Measurements from ENCODE around the gene DAZL. TPM values are rescaled to one million over a fixed set of nuclear protein-coding genes. Genes with fewer than 3 reads are reported as not detected.

DAZL gene
- total RNA-seq, 1 donor from 2014 or later: not detected

- no peak for DNase-seq (ENCODE audit: low read depth, low spot score)
Observed at GRCh38 chr3:16545413-16546185, 59.6 kb downstream of the DAZL start.

DNA sequence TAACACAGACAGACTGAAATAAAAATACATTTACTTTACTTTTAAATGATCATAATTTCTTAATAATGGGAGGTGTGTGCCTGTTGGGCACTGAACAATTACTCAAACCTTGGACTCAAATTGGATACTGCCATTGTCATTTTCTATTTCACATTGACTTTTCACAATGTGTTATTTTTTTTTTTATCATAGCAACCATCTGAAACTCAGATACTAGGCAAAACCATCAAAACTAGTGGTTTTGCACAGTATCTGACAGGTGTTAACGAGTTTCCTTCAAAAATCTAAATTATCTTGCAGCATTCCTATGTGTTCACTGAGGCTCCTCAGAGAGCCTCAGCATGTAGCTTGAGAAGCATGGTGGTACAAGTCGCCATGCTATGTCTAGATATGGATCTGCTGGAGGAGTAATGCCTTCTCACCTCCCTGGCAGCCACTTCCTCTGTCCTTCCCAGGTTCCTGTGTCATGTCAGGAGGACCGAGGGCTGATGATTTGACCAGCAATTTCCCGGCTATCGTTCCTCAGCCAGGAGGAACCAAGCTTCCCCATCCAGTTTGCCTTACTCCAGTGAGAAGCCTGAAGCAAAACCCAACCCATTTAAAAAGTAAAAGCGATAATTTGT lies 61.9 kb downstream of the DAZL start:
- DNase-seq (ENCODE audit: low read depth, low spot score): no peak

DNA sequence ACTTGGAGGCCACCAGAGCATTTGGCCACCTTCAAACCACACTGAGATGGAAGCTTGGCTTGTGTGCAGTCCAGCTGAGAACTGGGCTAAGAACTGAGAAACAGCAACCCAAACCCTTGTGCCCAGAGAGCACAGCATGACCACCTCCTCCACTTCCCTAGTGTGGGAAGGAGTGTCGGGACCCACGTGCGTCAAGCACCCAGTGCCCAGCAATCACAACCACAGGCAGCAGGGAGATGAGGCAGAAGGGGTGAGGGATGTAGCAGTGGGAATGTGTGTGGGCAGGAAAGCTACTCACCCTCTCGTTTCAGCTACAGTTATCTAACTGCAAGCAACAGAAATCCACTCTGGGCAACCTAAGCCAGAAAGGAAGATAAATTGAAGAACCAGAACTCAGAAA lies 66.7 kb downstream of the DAZL start:
- DNase-seq (ENCODE audit: low read depth, low spot score): no peak

DNA sequence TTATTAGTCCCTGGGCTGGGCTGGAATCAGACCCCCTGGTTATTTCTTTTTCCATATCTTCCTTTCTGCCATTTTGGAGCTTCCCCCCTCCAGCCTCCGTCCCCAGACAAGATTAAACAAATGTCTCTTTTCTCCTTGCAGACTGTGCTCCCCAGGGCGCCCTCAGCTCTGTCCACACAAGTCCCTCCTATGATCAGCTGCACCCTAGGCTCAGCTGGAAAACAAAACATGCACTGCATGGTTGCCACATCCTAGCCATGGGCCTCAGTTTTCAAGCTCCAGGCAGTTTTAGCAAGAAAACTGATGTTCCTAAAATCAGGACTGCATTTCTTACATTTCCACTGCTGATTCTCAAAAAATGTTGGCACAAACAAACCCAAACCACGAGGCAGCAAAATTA lies 68.2 kb downstream of the DAZL start:
- no peak for DNase-seq (ENCODE audit: low read depth, low spot score)

Other genes starting within 250 kb of the DAZL start
- 30.1 and 49.7 TPM in 2 replicates for gene RFTN1, start 91.7 kb downstream of the DAZL start, total RNA-seq